HepG2 (cell line): ENCODE data around the gene JADE3. TPM values are rescaled to one million over a fixed set of nuclear protein-coding genes. Genes with fewer than 3 reads are reported as not detected.

Experiments
- DDIT3 ChIP-seq: sonication (generic); formaldehyde crosslinking; IDR thresholded peaks from 2 replicates; pipeline ENCODE4 v1.4.0; 2020; ENCODE audit warnings: mild to moderate bottlenecking, missing genetic modification reagents
- HNF4A ChIP-seq: sonication (generic); formaldehyde crosslinking; IDR thresholded peaks from 2 replicates; pipeline ENCODE4 v1.4.0; 2020; ENCODE audit warnings: missing genetic modification reagents
- HNRNPLL ChIP-seq: fragments of 200-400 bp; formaldehyde crosslinking; IDR thresholded peaks from 2 replicates; pipeline ENCODE4 v1.6.1; 2017; ENCODE audit warnings: mild to moderate bottlenecking, low read depth, low read length; ENCODE audit not compliant: poor library complexity, severe bottlenecking
- MED13 ChIP-seq: sonication (generic); formaldehyde crosslinking; IDR thresholded peaks from 2 replicates; pipeline ENCODE4 v1.5.0; 2020; ENCODE audit warnings: missing genetic modification reagents
- SALL1 ChIP-seq: sonication (generic); formaldehyde crosslinking; IDR thresholded peaks from 2 replicates; pipeline ENCODE4 v1.8.0; 2022; ENCODE audit warnings: mild to moderate bottlenecking, missing genetic modification reagents
- SNAPC4 ChIP-seq: sonication (generic); formaldehyde crosslinking; IDR thresholded peaks from 2 replicates; pipeline ENCODE4 v1.4.0; 2020; ENCODE audit warnings: mild to moderate bottlenecking, missing genetic modification reagents
- ZNF776 ChIP-seq: sonication (generic); formaldehyde crosslinking; IDR thresholded peaks from 2 replicates; pipeline ENCODE4 v1.4.0; 2020; ENCODE audit warnings: mild to moderate bottlenecking, missing genetic modification reagents
- polyA plus RNA-seq, 8 experiments: library from polyadenylated mRNA; depleted of rRNA in 3 of 8; stranded (reverse) in 7 of 8; unstranded in 1 of 8; fragments of >200 nt; fragmentation: Illumina TruSeq in 4 of 8; extraction: Trizol in 4 of 8; gene quantifications; 2 replicates each; pipeline versions ENCODE4 v1.2.1 to v1.2.3, GENCODE V29; 2011 to 2016; ENCODE audit warnings: low read depth in 4 of 8, missing spikeins in 1 of 8, mixed read lengths in 1 of 8; ENCODE audit not compliant: insufficient read depth in 1 of 8
- total RNA-seq, 5 experiments: library from RNA; depleted of rRNA; stranded (reverse); fragments of >200 nt; fragmentation: Illumina TruSeq; extraction: Trizol; gene quantifications; 2 replicates each; pipeline ENCODE4 v1.2.3, GENCODE V29; 2016; ENCODE audit warnings: low read depth in 1 of 5
- TF ChIP-seq, protein P1 (sequence below): sonication (generic); formaldehyde crosslinking; IDR thresholded peaks from 2 replicates; pipeline ENCODE4 v1.8.1; 2023; ENCODE audit warnings: missing genetic modification reagents, inconsistent platforms, borderline replicate concordance

The JADE3 gene
- total and polyA plus RNA-seq, 2 of the 13 experiments (the other 11 are each of a cell fraction or from before 2014, with no cell fraction given) = 7.7 to 7.8 TPM

DNA sequence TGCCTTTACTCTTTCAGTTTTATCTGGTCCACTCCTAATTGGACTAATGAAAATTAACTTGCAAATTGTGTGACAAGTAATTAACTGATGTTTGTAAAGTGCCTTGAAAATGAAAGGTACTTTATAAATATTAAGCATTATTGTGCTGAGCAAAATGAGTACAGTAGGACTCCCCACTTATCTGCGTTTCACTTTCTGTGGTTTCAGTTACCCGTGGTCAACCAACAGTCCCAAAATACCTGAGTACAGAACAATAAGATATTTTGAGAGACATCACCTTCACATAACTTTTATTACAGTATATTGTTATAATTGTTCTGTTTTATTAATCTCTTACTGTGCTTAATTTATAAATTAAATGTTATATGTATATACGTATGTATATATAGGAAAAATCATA is 27.4 kb upstream of the JADE3 start (continued):
- no peak for TF ChIP-seq DDIT3 (CRISPR knock-in tag)
- no peak for TF ChIP-seq HNF4A (CRISPR knock-in tag)
- no peak for TF ChIP-seq SALL1 (CRISPR knock-in tag)
- TF ChIP-seq MED13 (CRISPR knock-in tag) = no peak
- no peak for TF ChIP-seq SNAPC4
- TF ChIP-seq, protein P1, sequence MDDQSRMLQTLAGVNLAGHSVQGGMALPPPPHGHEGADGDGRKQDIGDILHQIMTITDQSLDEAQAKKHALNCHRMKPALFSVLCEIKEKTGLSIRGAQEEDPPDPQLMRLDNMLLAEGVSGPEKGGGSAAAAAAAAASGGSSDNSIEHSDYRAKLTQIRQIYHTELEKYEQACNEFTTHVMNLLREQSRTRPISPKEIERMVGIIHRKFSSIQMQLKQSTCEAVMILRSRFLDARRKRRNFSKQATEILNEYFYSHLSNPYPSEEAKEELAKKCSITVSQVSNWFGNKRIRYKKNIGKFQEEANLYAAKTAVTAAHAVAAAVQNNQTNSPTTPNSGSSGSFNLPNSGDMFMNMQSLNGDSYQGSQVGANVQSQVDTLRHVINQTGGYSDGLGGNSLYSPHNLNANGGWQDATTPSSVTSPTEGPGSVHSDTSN (CRISPR knock-in tag) = no peak
- no peak for TF ChIP-seq HNRNPLL
- TF ChIP-seq ZNF776 (CRISPR knock-in tag) = no peak
- TF ChIP-seq, all 625 proteins: peak for 0
